Peyer's patch (tissue), 4 donors: Measurements from ENCODE around the gene SCGB1C1. TPM values are rescaled to one million over a fixed set of nuclear protein-coding genes. Genes with fewer than 3 reads are reported as not detected.

Experiments
- DNase-seq, 3 donors: peaks; one replicate each; pipeline ENCODE4 v3.0.0-alpha.2; 2017 to 2019
- H3K27ac ChIP-seq, 4 donors: fragments of 200-600 bp; sonication (generic); one replicate each; pipeline ENCODE4 v1.5.1; 2016 to 2019
- H3K27me3 ChIP-seq, 2 donors: fragments of 200-600 bp; sonication (generic); one replicate each; pipeline ENCODE4 v1.5.1; 2019
- H3K36me3 ChIP-seq, 3 donors: fragments of 200-600 bp; sonication (generic); one replicate each; pipeline ENCODE4 v1.5.1; 2016 to 2019
- H3K4me1 ChIP-seq, 4 donors: fragments of 200-600 bp; sonication (generic); one replicate each; pipeline ENCODE4 v1.5.1; 2016 to 2019
- H3K4me3 ChIP-seq, 4 donors: fragments of 200-600 bp; sonication (generic); 1 replicate in 3 of 4; 2 replicates in 1 of 4; pipeline ENCODE4 v1.5.1; 2016 to 2019; ENCODE audit warnings: mild to moderate bottlenecking in 1 of 4
- H3K9me3 ChIP-seq, 4 donors: fragments of 200-600 bp; sonication (generic); one replicate each; pipeline ENCODE4 v1.5.1; 2016 to 2019; ENCODE audit warnings: mild to moderate bottlenecking in 1 of 4
- CTCF ChIP-seq, 6 experiments: fragments of 450-650 bp in 4 of 6; fragments of 200-600 bp in 2 of 6; sonication (generic) in 1 of 6; IDR thresholded peaks; one replicate each; pipeline ENCODE4 v1.5.1; 2017 to 2019; ENCODE audit warnings: antibody characterized with exemption in 6 of 6, mild to moderate bottlenecking in 3 of 6, moderate library complexity in 1 of 6
- POLR2A ChIP-seq, 2 donors: fragments of 450-650 bp; IDR thresholded peaks; one replicate each; pipeline ENCODE4 v1.5.1; 2017; ENCODE audit warnings: antibody characterized with exemption in 2 of 2, mild to moderate bottlenecking in 2 of 2, moderate library complexity in 2 of 2
- total RNA-seq, 4 donors: library from RNA; depleted of rRNA; stranded (reverse); fragments of >200 nt; gene quantifications; one replicate each; pipeline ENCODE4 v1.1.0, GENCODE V29; 2016

SCGB1C1 gene
- total RNA-seq, 4 donors from 2014 or later = not detected

- Histone ChIP-seq H3K36me3 (peaks cover 0 to 59% (median 0%) of the 10 kb centered on the region in 3 donors), H3K27me3 (no peaks in the 10 kb centered on the region), H3K9me3 (no peaks in the 10 kb centered on the region), H3K4me3 (peak overlapping the region; percentile 88 to 99 (median 98)), H3K4me1 (peaks cover 3 to 34% (median 17%) of the 10 kb centered on the region in 4 donors), H3K27ac (peak overlapping the region; percentile 98 to 100 (median 99))
- DNase-seq = peak in 1 of 3 donors; percentile 70
- TF ChIP-seq CTCF (IDR thresholded peaks at IDR 0.05) (no peak), POLR2A (IDR thresholded peaks at IDR 0.05) (no peak)
Observed at GRCh38 chr11:207863-208180, 14.9 kb downstream of the SCGB1C1 start.

GRCh38 chr11:208181-208916 lies 15.5 kb downstream of the SCGB1C1 start:
- H3K27ac ChIP-seq = peak overlapping the region; percentile 98 to 100 (median 99)
- H3K27me3 ChIP-seq = no peaks in the 10 kb centered on the region
- peaks cover 0 to 64% (median 0%) of the 10 kb centered on the region in 3 donors for H3K36me3 ChIP-seq
- H3K4me1 ChIP-seq = peaks cover 3 to 34% (median 17%) of the 10 kb centered on the region in 4 donors
- H3K4me3 ChIP-seq = peak overlapping the region; percentile 88 to 99 (median 98)
- TF ChIP-seq POLR2A (IDR thresholded peaks at IDR 0.05) = peak; percentile 77 to 92
- peak in 1 of 6 experiments; percentile 2 for TF ChIP-seq CTCF (IDR thresholded peaks at IDR 0.05)
- no peaks in the 10 kb centered on the region for H3K9me3 ChIP-seq
- peak; percentile 77 to 92 (median 89) for DNase-seq

- Histone ChIP-seq H3K27me3 (no peaks in the 10 kb centered on the region), H3K36me3 (peaks cover 0 to 64% (median 0%) of the 10 kb centered on the region in 3 donors), H3K27ac (peak overlapping the region; percentile 98 to 100 (median 99)), H3K4me1 (peaks cover 3 to 34% (median 17%) of the 10 kb centered on the region in 4 donors), H3K4me3 (peak overlapping the region; percentile 88 to 99 (median 98)), H3K9me3 (no peaks in the 10 kb centered on the region)
- no peak for DNase-seq
- TF ChIP-seq CTCF (IDR thresholded peaks at IDR 0.05) = no peak
- TF ChIP-seq POLR2A (IDR thresholded peaks at IDR 0.05) = no peak
Observed at GRCh38 chr11:208917-209260, 16.0 kb downstream of the SCGB1C1 start.

GRCh38 chr11:209275-210121 lies 16.6 kb downstream of the SCGB1C1 start:
- Histone ChIP-seq H3K4me3 (peak overlapping the region; percentile 88 to 99 (median 98)), H3K9me3 (no peaks in the 10 kb centered on the region), H3K4me1 (peaks cover 3 to 34% (median 17%) of the 10 kb centered on the region in 4 donors), H3K27me3 (no peaks in the 10 kb centered on the region), H3K27ac (peak overlapping the region; percentile 98 to 100 (median 99)), H3K36me3 (peaks cover 0 to 64% (median 0%) of the 10 kb centered on the region in 3 donors)
- TF ChIP-seq CTCF (IDR thresholded peaks at IDR 0.05) (no peak), POLR2A (IDR thresholded peaks at IDR 0.05) (no peak)
- peak in 2 of 3 donors; percentile 16 to 50 for DNase-seq

- H3K27me3 ChIP-seq = no peaks in the 10 kb centered on the region
- H3K4me3 ChIP-seq = peak overlapping the region in 1 of 4 donors; percentile 88
- H3K4me1 ChIP-seq = peaks cover 3 to 30% (median 17%) of the 10 kb centered on the region in 4 donors
- peak in 2 of 3 donors; percentile 3 to 35 for DNase-seq
- TF ChIP-seq CTCF (IDR thresholded peaks at IDR 0.05) (no peak), POLR2A (IDR thresholded peaks at IDR 0.05) (no peak)
- H3K36me3 ChIP-seq = peaks cover 0 to 64% (median 0%) of the 10 kb centered on the region in 3 donors
- H3K9me3 ChIP-seq = no peaks in the 10 kb centered on the region
- peak overlapping the region in 1 of 4 donors; percentile 99 for H3K27ac ChIP-seq
Observed at GRCh38 chr11:210122-210802, 17.4 kb downstream of the SCGB1C1 start.
